Brain microvascular endothelial cell (primary cell): ENCODE results near the gene FBL.

Source experiments
- DNase-seq: peaks from one replicate; pipeline ENCODE4 v3.0.0-alpha.2; 2020
- H3K27ac ChIP-seq: fragments of 250-450 bp; sonication (Bioruptor Pico); 2 replicates; pipeline ENCODE4 v1.5.1; 2020; ENCODE audit warnings: mild to moderate bottlenecking, moderate library complexity
- H3K27me3 ChIP-seq: fragments of 250-450 bp; sonication (Bioruptor Pico); replicated peaks from 2 replicates; pipeline ENCODE4 v1.5.1; 2020; ENCODE audit warnings: mild to moderate bottlenecking
- H3K36me3 ChIP-seq: fragments of 250-450 bp; sonication (Bioruptor Pico); replicated peaks from 2 replicates; pipeline ENCODE4 v1.5.1; 2020; ENCODE audit warnings: mild to moderate bottlenecking
- H3K4me3 ChIP-seq: 2 replicates; pipeline ENCODE4 v1.5.1; 2011; ENCODE audit warnings: low read depth, mild to moderate bottlenecking, control low read depth, low read length, moderate library complexity
- CTCF ChIP-seq: IDR thresholded peaks from 2 replicates; pipeline ENCODE4 v1.5.1; 2011; ENCODE audit warnings: low read depth, mild to moderate bottlenecking, moderate library complexity, low read length, control low read depth, inconsistent platforms; ENCODE audit errors: missing control alignments
- in situ Hi-C: cut with HindIII; loops from 2 replicates; pipeline ENCODE4 v1.10.0; 2017; ENCODE audit warnings: low sequenced_read_pairs, low pct_ligation_motif_present

FBL gene

GRCh38 chr19:39867952-39868351 is 21.8 kb upstream of the FBL start:
- no peak overlapping the region for H3K4me3 ChIP-seq
- H3K27me3 ChIP-seq = no peaks in the 10 kb centered on the region
- in situ Hi-C loops = no loop called here
- no peaks in the 10 kb centered on the region for H3K36me3 ChIP-seq
- H3K27ac ChIP-seq = no peak overlapping the region
- TF ChIP-seq CTCF = no peak
- no peak for DNase-seq

- TF ChIP-seq CTCF = no peak
- DNase-seq = no peak
- Histone ChIP-seq H3K36me3 (no peaks in the 10 kb centered on the region), H3K27ac (no peak overlapping the region), H3K4me3 (no peak overlapping the region), H3K27me3 (no peaks in the 10 kb centered on the region)
- in situ Hi-C loops = no loop called here
These were observed 21.0 kb upstream of the FBL start for GRCh38 chr19:39867133-39867532.

GRCh38 chr19:39865953-39866352 is 19.8 kb upstream of the FBL start:
- no peak for DNase-seq
- Histone ChIP-seq H3K27ac (no peak overlapping the region), H3K27me3 (no peaks in the 10 kb centered on the region), H3K4me3 (no peak overlapping the region), H3K36me3 (no peaks in the 10 kb centered on the region)
- no peak for TF ChIP-seq CTCF
- in situ Hi-C loops = no loop called here

- no peak overlapping the region for H3K4me3 ChIP-seq
- no peak overlapping the region for H3K27ac ChIP-seq
- DNase-seq = no peak
- TF ChIP-seq CTCF = no peak
- in situ Hi-C loops = no loop called here
- no peaks in the 10 kb centered on the region for H3K27me3 ChIP-seq
- no peaks in the 10 kb centered on the region for H3K36me3 ChIP-seq
These were observed 19.0 kb upstream of the FBL start for GRCh38 chr19:39865186-39865585.

- no peak for TF ChIP-seq CTCF
- Histone ChIP-seq H3K27me3 (no peaks in the 10 kb centered on the region), H3K27ac (no peak overlapping the region), H3K4me3 (no peak overlapping the region), H3K36me3 (no peaks in the 10 kb centered on the region)
- DNase-seq = no peak
- in situ Hi-C loops = no loop called here
These were observed 17.9 kb upstream of the FBL start for GRCh38 chr19:39864118-39864517.

GRCh38 chr19:39858541-39858940 is 12.4 kb upstream of the FBL start:
- DNase-seq = no peak
- H3K4me3 ChIP-seq = no peak overlapping the region

More at GRCh38 chr19:39858541-39858940, 12.4 kb upstream of the FBL start:
- in situ Hi-C loops = no loop called here
- no peak for TF ChIP-seq CTCF
- H3K36me3 ChIP-seq = no peaks in the 10 kb centered on the region
- no peak overlapping the region for H3K27ac ChIP-seq
- H3K27me3 ChIP-seq = no peaks in the 10 kb centered on the region
